ENCODE measurements around the gene C10orf120. TPM values are rescaled to one million over a fixed set of nuclear protein-coding genes. Genes with fewer than 3 reads are reported as not detected.

C10orf120 gene
- polyA plus RNA-seq, 3 donors, result not detected

DNA sequence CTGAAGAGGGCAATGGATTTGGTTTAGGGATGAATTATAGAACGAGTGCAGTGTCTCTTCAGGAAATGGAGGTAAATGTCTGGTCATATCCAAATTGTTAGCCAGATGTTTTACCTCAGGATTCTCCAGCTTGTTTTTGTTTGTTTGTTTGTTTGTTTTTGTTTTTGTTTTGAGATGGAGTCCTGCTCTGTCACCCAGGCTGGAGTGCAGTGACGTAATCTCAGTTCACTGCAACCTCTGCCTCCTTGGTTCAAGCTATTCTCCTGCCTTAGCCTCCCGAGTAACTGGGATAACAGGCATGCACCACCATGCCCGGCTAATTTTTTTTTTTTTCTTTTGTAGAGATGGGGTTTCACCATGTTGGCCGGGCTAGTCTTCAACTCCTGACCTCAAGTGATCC, 6.9 kb downstream of the C10orf120 start:
- no peaks in the 10 kb centered on the region for H3K36me3 ChIP-seq (replicated peaks in 1 of 2; ENCODE audit: control insufficient read depth in 1 of 2, insufficient read depth in 2 of 2, low read length in 2 of 2)
- no peaks in the 10 kb centered on the region for H3K4me1 ChIP-seq (ENCODE audit: control insufficient read depth in 1 of 2, insufficient read depth in 2 of 2, low read length in 2 of 2)
- H3K4me3 ChIP-seq (replicated peaks in 1 of 3; ENCODE audit: low read depth in 2 of 3, low read length in 3 of 3), result no peak overlapping the region
- TF ChIP-seq, protein P1, sequence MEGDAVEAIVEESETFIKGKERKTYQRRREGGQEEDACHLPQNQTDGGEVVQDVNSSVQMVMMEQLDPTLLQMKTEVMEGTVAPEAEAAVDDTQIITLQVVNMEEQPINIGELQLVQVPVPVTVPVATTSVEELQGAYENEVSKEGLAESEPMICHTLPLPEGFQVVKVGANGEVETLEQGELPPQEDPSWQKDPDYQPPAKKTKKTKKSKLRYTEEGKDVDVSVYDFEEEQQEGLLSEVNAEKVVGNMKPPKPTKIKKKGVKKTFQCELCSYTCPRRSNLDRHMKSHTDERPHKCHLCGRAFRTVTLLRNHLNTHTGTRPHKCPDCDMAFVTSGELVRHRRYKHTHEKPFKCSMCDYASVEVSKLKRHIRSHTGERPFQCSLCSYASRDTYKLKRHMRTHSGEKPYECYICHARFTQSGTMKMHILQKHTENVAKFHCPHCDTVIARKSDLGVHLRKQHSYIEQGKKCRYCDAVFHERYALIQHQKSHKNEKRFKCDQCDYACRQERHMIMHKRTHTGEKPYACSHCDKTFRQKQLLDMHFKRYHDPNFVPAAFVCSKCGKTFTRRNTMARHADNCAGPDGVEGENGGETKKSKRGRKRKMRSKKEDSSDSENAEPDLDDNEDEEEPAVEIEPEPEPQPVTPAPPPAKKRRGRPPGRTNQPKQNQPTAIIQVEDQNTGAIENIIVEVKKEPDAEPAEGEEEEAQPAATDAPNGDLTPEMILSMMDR (IDR thresholded peaks at IDR 0.05), result no peak
- H3K9ac ChIP-seq (ENCODE audit: insufficient read depth, low read length, poor library complexity, severe bottlenecking), result no peak overlapping the region
- H3K4me2 ChIP-seq (replicated peaks; ENCODE audit: extremely low read depth, low read length, poor library complexity, severe bottlenecking), result no peak overlapping the region
- Mint-ChIP-seq H3K36me3 (no peaks in the 10 kb centered on the region), H3K27me3 (ENCODE audit: low read depth in 3 of 3) (peaks cover 0 to 2% (median 0%) of the 10 kb centered on the region in 3 donors), H3K4me1 (no peaks in the 10 kb centered on the region), H3K9me3 (peaks cover 0 to 8% (median 0%) of the 10 kb centered on the region in 7 donors), H3K27ac (no peak overlapping the region), H3K4me3 (no peak overlapping the region)
- intact Hi-C loops (cut with micrococcal nuclease), result no loop called here
- 83% methylated on average over 1 of the region's 5 CpGs for WGBS (ENCODE audit: insufficient coverage)
- no peaks in the 10 kb centered on the region for H3K27me3 ChIP-seq (ENCODE audit: control insufficient read depth in 2 of 2, insufficient read depth in 2 of 2, low read length in 2 of 2)
- H2AFZ ChIP-seq (ENCODE audit: insufficient read depth, low read depth, low read length, poor library complexity, severe bottlenecking), result no peak overlapping the region
- no peak for DNase-seq
- no peaks in the 10 kb centered on the region for H4K20me1 ChIP-seq (ENCODE audit: insufficient read depth, low read length)
- no peaks in the 10 kb centered on the region for H3K79me2 ChIP-seq (ENCODE audit: insufficient read depth, low read length)
- no peak overlapping the region for H3K27ac ChIP-seq (ENCODE audit: low read depth in 1 of 2, low read length in 2 of 2)
- no peaks in the 10 kb centered on the region for H3K9me3 ChIP-seq (replicated peaks in 1 of 2; ENCODE audit: control insufficient read depth in 1 of 2, insufficient read depth in 1 of 2, low read length in 2 of 2)

DNA sequence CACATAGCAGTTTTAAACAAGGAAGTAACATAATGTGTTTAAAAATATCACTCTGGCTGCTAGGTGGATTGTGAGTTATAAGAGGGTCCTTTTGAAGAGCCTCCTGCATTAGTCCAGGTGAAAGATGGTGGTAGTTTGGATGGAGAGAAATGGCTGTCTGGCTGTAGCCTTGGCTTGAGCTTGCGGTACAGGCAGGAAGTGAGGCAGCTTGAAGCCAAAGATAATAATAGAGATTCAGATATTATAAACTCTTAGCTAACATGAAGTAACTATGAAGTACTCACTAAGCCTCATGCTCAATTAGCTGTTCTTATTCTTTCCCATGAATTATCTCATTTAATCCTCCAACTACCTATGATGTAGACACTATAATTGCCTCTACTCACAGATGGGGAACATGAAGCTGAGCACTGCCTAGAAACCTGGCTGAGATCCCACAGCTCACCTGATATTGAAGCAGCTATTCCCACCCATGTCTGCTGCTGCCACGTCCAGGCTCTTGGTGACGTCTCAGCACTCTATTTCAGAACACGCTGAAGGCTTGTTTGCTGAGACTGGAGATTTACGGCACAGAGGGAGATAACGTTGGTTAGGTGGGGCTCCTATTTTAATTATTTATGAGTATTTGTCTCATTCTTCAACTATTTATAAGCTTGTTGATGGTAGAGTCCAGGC, 10.4 kb downstream of the C10orf120 start:
- H3K9me3 Mint-ChIP-seq, result peaks cover 0 to 14% (median 2%) of the 10 kb centered on the region in 7 donors
- DNase-seq, result no peak
- Histone ChIP-seq H2AFZ (ENCODE audit: insufficient read depth, low read depth, low read length, poor library complexity, severe bottlenecking) (no peak overlapping the region), H3K36me3 (replicated peaks in 1 of 2; ENCODE audit: control insufficient read depth in 1 of 2, insufficient read depth in 2 of 2, low read length in 2 of 2) (no peaks in the 10 kb centered on the region), H3K79me2 (ENCODE audit: insufficient read depth, low read length) (no peaks in the 10 kb centered on the region), H3K27ac (ENCODE audit: low read depth in 1 of 2, low read length in 2 of 2) (no peak overlapping the region), H3K4me2 (replicated peaks; ENCODE audit: extremely low read depth, low read length, poor library complexity, severe bottlenecking) (no peak overlapping the region), H3K9ac (ENCODE audit: insufficient read depth, low read length, poor library complexity, severe bottlenecking) (no peak overlapping the region), H3K9me3 (replicated peaks in 1 of 2; ENCODE audit: control insufficient read depth in 1 of 2, insufficient read depth in 1 of 2, low read length in 2 of 2) (no peaks in the 10 kb centered on the region), H3K4me1 (ENCODE audit: control insufficient read depth in 1 of 2, insufficient read depth in 2 of 2, low read length in 2 of 2) (no peaks in the 10 kb centered on the region), H4K20me1 (ENCODE audit: insufficient read depth, low read length) (no peaks in the 10 kb centered on the region), H3K4me3 (replicated peaks in 1 of 3; ENCODE audit: low read depth in 2 of 3, low read length in 3 of 3) (no peak overlapping the region), H3K27me3 (ENCODE audit: control insufficient read depth in 2 of 2, insufficient read depth in 2 of 2, low read length in 2 of 2) (no peaks in the 10 kb centered on the region)
- no peaks in the 10 kb centered on the region for H3K36me3 Mint-ChIP-seq
- peaks cover 0 to 2% (median 0%) of the 10 kb centered on the region in 3 donors for H3K27me3 Mint-ChIP-seq (ENCODE audit: low read depth in 3 of 3)
- intact Hi-C loops (cut with micrococcal nuclease), result no loop called here
- H3K4me3 Mint-ChIP-seq, result no peak overlapping the region
- H3K4me1 Mint-ChIP-seq, result no peaks in the 10 kb centered on the region
- no peak overlapping the region for H3K27ac Mint-ChIP-seq
- TF ChIP-seq, protein P1 (IDR thresholded peaks at IDR 0.05), result no peak
- no CpG with 5 or more reads among the region's 6 CpGs for WGBS (ENCODE audit: insufficient coverage)
